Activated T-cell treated with anti-CD3 and anti-CD28 coated beads, Interleukin-2, amount 50 U/mL, for 4 hours (primary cell): Measurements from ENCODE around the gene OCIAD1. TPM values are rescaled to one million over a fixed set of nuclear protein-coding genes. Genes with fewer than 3 reads are reported as not detected.
"Not testable (repeated sequence)": the region's sequence is repeated elsewhere in the genome, so short reads cannot be mapped to it uniquely, and the experiment has no call there.

ENCODE experiments used
- ATAC-seq, 2 donors: fragments of 200-7000 bp; cut with Tn5 transposase; one replicate each; pipeline ENCODE4 v1.10.0; 2021
- DNase-seq: peaks from one replicate; pipeline ENCODE4 v3.0.0-alpha.2; 2020
- H3K27me3 Mint-ChIP-seq: one replicate; pipeline ENCODE4 v1.8.0; 2021; ENCODE audit warnings: low read depth, mixed read lengths
- H3K36me3 Mint-ChIP-seq: one replicate; pipeline ENCODE4 v1.8.0; 2022; ENCODE audit warnings: mixed read lengths; ENCODE audit not compliant: insufficient read depth
- H3K4me1 Mint-ChIP-seq: one replicate; pipeline ENCODE4 v1.8.0; 2021; ENCODE audit warnings: low read depth, mixed read lengths
- H3K4me3 Mint-ChIP-seq: one replicate; pipeline ENCODE4 v1.8.0; 2021; ENCODE audit warnings: mild to moderate bottlenecking, moderate library complexity, mixed read lengths
- H3K9me3 Mint-ChIP-seq: one replicate; pipeline ENCODE4 v1.8.0; 2021; ENCODE audit warnings: mixed read lengths
- total RNA-seq, 3 donors: library from RNA; stranded (reverse); gene quantifications; one replicate each; pipeline ENCODE4 v1.2.1, GENCODE V29; 2021

OCIAD1 gene
- total RNA-seq, 3 donors from 2014 or later, result 106 to 120 (median 116) TPM

- ATAC-seq, H3K27me3 Mint-ChIP-seq, H3K4me1 Mint-ChIP-seq, H3K4me3 Mint-ChIP-seq, DNase-seq, H3K9me3 Mint-ChIP-seq: not testable (repeated sequence)
- peaks cover 47% of the 10 kb centered on the region for H3K36me3 Mint-ChIP-seq
Measured at GRCh38 chr4:48848799-48849198, 17.9 kb downstream of the OCIAD1 start.

DNA sequence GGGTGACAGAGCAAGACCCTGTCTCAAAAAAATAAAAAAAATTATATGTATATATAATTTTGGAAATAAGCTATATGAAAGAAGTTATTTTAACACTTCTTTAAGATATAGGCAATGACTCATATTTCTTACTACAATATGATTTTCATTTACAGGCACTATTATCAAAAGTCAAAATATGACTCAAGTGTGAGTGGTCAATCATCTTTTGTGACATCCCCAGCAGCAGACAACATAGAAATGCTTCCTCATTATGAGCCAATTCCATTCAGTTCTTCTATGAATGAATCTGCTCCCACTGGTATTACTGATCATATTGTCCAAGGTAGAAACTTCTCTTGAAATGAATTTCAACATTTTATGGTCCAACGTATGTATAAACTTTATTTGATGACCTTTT is 20.8 kb downstream of the OCIAD1 start:
- Mint-ChIP-seq H3K4me1 (peaks cover 5% of the 10 kb centered on the region), H3K4me3 (no peak overlapping the region), H3K27me3 (no peaks in the 10 kb centered on the region), H3K36me3 (peaks cover 33% of the 10 kb centered on the region), H3K9me3 (peaks cover 5% of the 10 kb centered on the region)
- ATAC-seq (peak; percentile 46 to 75), DNase-seq (no peak)

DNA sequence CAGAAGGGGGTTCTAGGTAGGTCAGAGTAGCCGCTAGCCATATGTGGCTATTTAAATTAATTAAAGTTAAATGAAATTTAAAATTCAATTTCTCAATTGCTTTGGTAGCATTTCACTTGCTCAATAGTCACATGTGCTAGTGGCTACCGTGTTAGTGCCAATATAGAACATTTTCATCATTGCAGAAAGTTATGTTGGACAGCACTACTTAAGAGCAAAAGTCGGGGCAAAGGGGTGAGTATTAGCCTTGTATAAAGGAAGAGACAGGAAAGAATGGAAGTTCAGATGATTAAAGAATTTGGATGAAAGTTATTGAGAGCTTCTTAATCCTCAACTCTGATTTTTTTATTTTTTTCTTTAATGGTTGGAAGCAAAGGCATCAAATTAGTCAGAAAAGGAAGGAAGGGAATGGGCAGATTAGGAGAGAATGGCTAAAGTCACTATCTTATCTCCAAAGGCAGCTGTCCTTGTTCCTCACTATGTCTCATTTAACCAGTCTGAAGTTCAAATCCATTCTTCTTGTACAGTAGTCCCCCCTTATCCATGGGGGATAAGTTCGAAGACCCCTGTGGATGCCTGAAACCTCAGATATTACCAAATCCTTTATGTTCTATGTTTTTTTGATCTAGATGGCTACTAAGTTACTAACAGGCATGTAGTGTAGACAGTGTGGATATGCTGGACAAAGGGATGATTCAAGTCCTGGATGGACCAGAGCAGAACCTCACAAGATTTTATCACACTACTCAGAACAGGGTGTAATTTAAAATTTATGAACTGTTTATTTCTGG is 22.9 kb downstream of the OCIAD1 start:
- H3K9me3 Mint-ChIP-seq, result no peaks in the 10 kb centered on the region

DNA sequence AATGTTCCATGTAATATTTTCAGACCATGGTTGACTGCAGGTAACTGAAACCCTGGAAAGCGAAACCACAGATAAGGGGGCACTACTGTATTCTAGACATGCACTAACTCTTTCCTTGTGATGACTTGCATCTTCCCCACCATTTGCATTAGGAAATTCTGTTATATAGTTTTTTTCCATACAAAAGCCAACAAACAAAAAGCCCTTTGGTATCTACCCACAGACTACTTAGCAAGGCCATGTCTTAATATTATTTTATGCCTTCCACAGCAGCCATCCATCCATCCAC is 23.5 kb downstream of the OCIAD1 start:
- Mint-ChIP-seq H3K27me3 (no peaks in the 10 kb centered on the region), H3K4me3 (no peak overlapping the region), H3K4me1 (peaks cover 5% of the 10 kb centered on the region), H3K36me3 (peaks cover 30% of the 10 kb centered on the region), H3K9me3 (no peaks in the 10 kb centered on the region)
- ATAC-seq (no peak), DNase-seq (no peak)

More for the DNA sequence above, 22.9 kb downstream of the OCIAD1 start:
- H3K4me3 Mint-ChIP-seq, result no peak overlapping the region
- DNase-seq (no peak), ATAC-seq (no peak)
- peaks cover 29% of the 10 kb centered on the region for H3K36me3 Mint-ChIP-seq
- peaks cover 5% of the 10 kb centered on the region for H3K4me1 Mint-ChIP-seq
- H3K27me3 Mint-ChIP-seq, result no peaks in the 10 kb centered on the region

GRCh38 chr4:48854982-48855381 is 24.1 kb downstream of the OCIAD1 start:
- no peak for DNase-seq
- H3K9me3 Mint-ChIP-seq, result no peaks in the 10 kb centered on the region
- no peaks in the 10 kb centered on the region for H3K27me3 Mint-ChIP-seq
- no peak for ATAC-seq
- no peak overlapping the region for H3K4me3 Mint-ChIP-seq
- H3K4me1 Mint-ChIP-seq, result peaks cover 5% of the 10 kb centered on the region
- H3K36me3 Mint-ChIP-seq, result peaks cover 33% of the 10 kb centered on the region

- no peaks in the 10 kb centered on the region for H3K4me1 Mint-ChIP-seq
- ATAC-seq (no peak), DNase-seq (no peak)
- no peak overlapping the region for H3K4me3 Mint-ChIP-seq
- peaks cover 24% of the 10 kb centered on the region for H3K36me3 Mint-ChIP-seq
- H3K9me3 Mint-ChIP-seq, result no peaks in the 10 kb centered on the region
- H3K27me3 Mint-ChIP-seq, result no peaks in the 10 kb centered on the region
Measured at GRCh38 chr4:48858130-48858529, 27.2 kb downstream of the OCIAD1 start.

GRCh38 chr4:48862038-48862437 is 31.1 kb downstream of the OCIAD1 start:
- Mint-ChIP-seq H3K36me3 (peaks cover 20% of the 10 kb centered on the region), H3K4me1 (no peaks in the 10 kb centered on the region), H3K4me3 (no peak overlapping the region), H3K9me3 (peaks cover 8% of the 10 kb centered on the region), H3K27me3 (no peaks in the 10 kb centered on the region)
- no peak for ATAC-seq
- DNase-seq, result no peak

DNA sequence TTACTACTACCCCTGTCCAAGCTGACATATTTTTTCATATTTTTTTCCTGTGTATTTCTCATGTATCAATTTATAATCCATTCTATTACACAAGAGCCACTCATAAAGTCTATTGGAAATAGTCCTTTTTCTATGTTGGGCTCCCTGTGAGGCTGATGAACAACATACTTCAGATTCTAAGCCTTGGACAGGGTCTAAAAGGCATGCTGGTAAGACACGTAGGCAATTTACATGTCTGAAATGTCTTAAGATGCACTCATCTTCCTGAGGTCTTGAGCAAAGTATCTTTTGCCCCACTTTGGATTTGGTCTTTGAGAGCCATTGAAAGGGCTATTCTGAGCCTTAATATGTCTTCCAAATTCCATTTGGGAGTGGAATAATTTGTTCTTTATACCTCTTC is 31.8 kb downstream of the OCIAD1 start:
- peaks cover 8% of the 10 kb centered on the region for H3K9me3 Mint-ChIP-seq
- ATAC-seq, result no peak
- H3K27me3 Mint-ChIP-seq, result no peaks in the 10 kb centered on the region
- no peaks in the 10 kb centered on the region for H3K4me1 Mint-ChIP-seq
- peaks cover 18% of the 10 kb centered on the region for H3K36me3 Mint-ChIP-seq
- H3K4me3 Mint-ChIP-seq, result no peak overlapping the region
- no peak for DNase-seq

GRCh38 chr4:48863728-48864127 is 32.8 kb downstream of the OCIAD1 start:
- H3K9me3 Mint-ChIP-seq, result peaks cover 8% of the 10 kb centered on the region
- H3K27me3 Mint-ChIP-seq, result no peaks in the 10 kb centered on the region

GRCh38 chr4:48864696-48865095 is 33.8 kb downstream of the OCIAD1 start:
- H3K4me1 Mint-ChIP-seq, H3K4me3 Mint-ChIP-seq, ATAC-seq, H3K9me3 Mint-ChIP-seq, DNase-seq, H3K27me3 Mint-ChIP-seq: not testable (repeated sequence)
- peaks cover 11% of the 10 kb centered on the region for H3K36me3 Mint-ChIP-seq

More at GRCh38 chr4:48863728-48864127, 32.8 kb downstream of the OCIAD1 start:
- no peak overlapping the region for H3K4me3 Mint-ChIP-seq
- no peak for ATAC-seq
- no peaks in the 10 kb centered on the region for H3K4me1 Mint-ChIP-seq
- DNase-seq, result no peak
- peaks cover 13% of the 10 kb centered on the region for H3K36me3 Mint-ChIP-seq

GRCh38 chr4:48877827-48878535 is 47.1 kb downstream of the OCIAD1 start:
- H3K4me3 Mint-ChIP-seq, result no peak overlapping the region
- H3K4me1 Mint-ChIP-seq, result no peaks in the 10 kb centered on the region
- ATAC-seq, result no peak

GRCh38 chr4:48879561-48880442 is 48.9 kb downstream of the OCIAD1 start:
- H3K4me1 Mint-ChIP-seq, result no peaks in the 10 kb centered on the region
- peaks cover 6% of the 10 kb centered on the region for H3K9me3 Mint-ChIP-seq
- no peaks in the 10 kb centered on the region for H3K27me3 Mint-ChIP-seq
- ATAC-seq (no peak), DNase-seq (no peak)
- peaks cover 7% of the 10 kb centered on the region for H3K36me3 Mint-ChIP-seq
- H3K4me3 Mint-ChIP-seq, result no peak overlapping the region

More at GRCh38 chr4:48877827-48878535, 47.1 kb downstream of the OCIAD1 start:
- Mint-ChIP-seq H3K9me3 (peaks cover 12% of the 10 kb centered on the region), H3K36me3 (peaks cover 6% of the 10 kb centered on the region), H3K27me3 (no peaks in the 10 kb centered on the region)
- no peak for DNase-seq

- H3K27me3 Mint-ChIP-seq, H3K36me3 Mint-ChIP-seq, H3K4me1 Mint-ChIP-seq, DNase-seq, ATAC-seq, H3K4me3 Mint-ChIP-seq, H3K9me3 Mint-ChIP-seq: not testable (repeated sequence)
Measured at GRCh38 chr4:48881646-48882045, 50.8 kb downstream of the OCIAD1 start.

DNA sequence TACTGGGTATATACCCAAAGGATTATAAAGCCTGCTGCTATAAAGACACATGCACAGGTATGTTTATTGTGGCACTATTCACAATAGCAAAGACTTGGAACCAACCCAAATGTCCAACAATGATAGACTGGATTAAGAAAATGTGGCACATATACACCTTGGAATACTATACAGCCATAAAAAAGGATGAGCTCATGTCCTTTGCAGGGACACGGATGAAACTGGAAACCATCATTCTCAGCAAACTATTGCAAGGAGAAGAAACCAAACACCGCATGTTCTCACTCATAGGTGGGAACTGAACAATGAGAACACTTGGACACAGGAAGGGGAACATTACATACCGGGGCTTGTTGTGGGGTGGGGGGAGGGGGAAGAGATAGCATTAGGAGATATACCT is 58.9 kb downstream of the OCIAD1 start:
- not testable (repeated sequence) for H3K27me3 Mint-ChIP-seq, DNase-seq, H3K4me1 Mint-ChIP-seq, H3K4me3 Mint-ChIP-seq, ATAC-seq
- peaks cover 11% of the 10 kb centered on the region for H3K9me3 Mint-ChIP-seq
- peaks cover 49% of the 10 kb centered on the region for H3K36me3 Mint-ChIP-seq
